ENCODE measurements around the gene DYNC2I2. TPM values are rescaled to one million over a fixed set of nuclear protein-coding genes. Genes with fewer than 3 reads are reported as not detected.

Gene DYNC2I2
- total RNA-seq, 1 donor from 2014 or later, result 29.6 TPM

- intact Hi-C loops (cut with DNase I), result no loop called here
- DNase-seq (ENCODE audit: low spot score), result no peak
Measured at GRCh38 chr9:128640603-128641002, 16.0 kb downstream of the DYNC2I2 start.

- no peak for DNase-seq (ENCODE audit: low spot score)
- intact Hi-C loops (cut with DNase I), result loop anchor here (5.0 kb wide), 1 partner anchor 64 kb away; the partner anchor contains the start of gene PKN3
Measured at GRCh38 chr9:128638580-128638979, 18.1 kb downstream of the DYNC2I2 start.

- DNase-seq (ENCODE audit: low spot score), result no peak
- intact Hi-C loops (cut with DNase I), result loop anchor here (5.0 kb wide), 1 partner anchor 65 kb away; the partner anchor contains the start of gene PKN3
Measured at GRCh38 chr9:128637656-128638055, 19.0 kb downstream of the DYNC2I2 start.

GRCh38 chr9:128636556-128637530 lies 19.8 kb downstream of the DYNC2I2 start:
- DNase-seq (ENCODE audit: low spot score), result no peak
- intact Hi-C loops (cut with DNase I), result loop anchor here (5.0 kb wide), 1 partner anchor 65 kb away; the partner anchor contains the start of gene PKN3

GRCh38 chr9:128636024-128636390 lies 20.6 kb downstream of the DYNC2I2 start:
- intact Hi-C loops (cut with DNase I), result loop anchor here (5.0 kb wide), 1 partner anchor 66 kb away; the partner anchor contains the start of gene PKN3
- no peak for DNase-seq (ENCODE audit: low spot score)

GRCh38 chr9:128635266-128636023 lies 21.2 kb downstream of the DYNC2I2 start:
- DNase-seq (ENCODE audit: low spot score), result peak; percentile 92
- intact Hi-C loops (cut with DNase I), result loop anchor here (2.0 to 5.0 kb wide), 2 partner anchors 53 to 67 kb away; partner anchors contain the start of genes PKN3 and SET

- no peak for DNase-seq (ENCODE audit: low spot score)
- intact Hi-C loops (cut with DNase I), result loop anchor here (2.0 to 5.0 kb wide), 2 partner anchors 54 to 68 kb away; partner anchors contain the start of genes PKN3 and SET
Measured at GRCh38 chr9:128634651-128635262, 21.9 kb downstream of the DYNC2I2 start.

GRCh38 chr9:128634111-128634510 lies 22.5 kb downstream of the DYNC2I2 start:
- DNase-seq (ENCODE audit: low spot score), result no peak
- intact Hi-C loops (cut with DNase I), result loop anchor here (2.0 kb wide), 1 partner anchor 55 kb away; the partner anchor contains the start of gene SET

- DNase-seq (ENCODE audit: low spot score), result no peak
- intact Hi-C loops (cut with DNase I), result no loop called here
Measured at GRCh38 chr9:128633601-128634000, 23.0 kb downstream of the DYNC2I2 start.

GRCh38 chr9:128633057-128633456 lies 23.6 kb downstream of the DYNC2I2 start:
- DNase-seq (ENCODE audit: low spot score), result no peak

GRCh38 chr9:128632486-128632885 lies 24.2 kb downstream of the DYNC2I2 start:
- DNase-seq (ENCODE audit: low spot score), result no peak
- intact Hi-C loops (cut with DNase I), result no loop called here

More at GRCh38 chr9:128633057-128633456, 23.6 kb downstream of the DYNC2I2 start:
- intact Hi-C loops (cut with DNase I), result no loop called here

- intact Hi-C loops (cut with DNase I), result no loop called here
- no peak for DNase-seq (ENCODE audit: low spot score)
Measured at GRCh38 chr9:128632066-128632465, 24.6 kb downstream of the DYNC2I2 start.

- intact Hi-C loops (cut with DNase I), result no loop called here
- DNase-seq (ENCODE audit: low spot score), result no peak
Measured at GRCh38 chr9:128631636-128632035, 25.0 kb downstream of the DYNC2I2 start.

GRCh38 chr9:128629852-128630545 lies 26.6 kb downstream of the DYNC2I2 start:
- intact Hi-C loops (cut with DNase I), result no loop called here
- DNase-seq (ENCODE audit: low spot score), result no peak

GRCh38 chr9:128629136-128629535 lies 27.5 kb downstream of the DYNC2I2 start:
- DNase-seq (ENCODE audit: low spot score), result no peak
- intact Hi-C loops (cut with DNase I), result no loop called here

- DNase-seq (ENCODE audit: low spot score), result peak; percentile 85
- intact Hi-C loops (cut with DNase I), result no loop called here
Measured at GRCh38 chr9:128628471-128629048, 28.1 kb downstream of the DYNC2I2 start.

GRCh38 chr9:128627906-128628305 lies 28.7 kb downstream of the DYNC2I2 start:
- DNase-seq (ENCODE audit: low spot score), result no peak
- intact Hi-C loops (cut with DNase I), result no loop called here

- intact Hi-C loops (cut with DNase I), result no loop called here
- no peak for DNase-seq (ENCODE audit: low spot score)
Measured at GRCh38 chr9:128627127-128627715, 29.4 kb downstream of the DYNC2I2 start.

Measured in cardiac septum (tissue), 1 donor.